ENCODE results near the gene SPATA13.

The SPATA13 gene

DNA sequence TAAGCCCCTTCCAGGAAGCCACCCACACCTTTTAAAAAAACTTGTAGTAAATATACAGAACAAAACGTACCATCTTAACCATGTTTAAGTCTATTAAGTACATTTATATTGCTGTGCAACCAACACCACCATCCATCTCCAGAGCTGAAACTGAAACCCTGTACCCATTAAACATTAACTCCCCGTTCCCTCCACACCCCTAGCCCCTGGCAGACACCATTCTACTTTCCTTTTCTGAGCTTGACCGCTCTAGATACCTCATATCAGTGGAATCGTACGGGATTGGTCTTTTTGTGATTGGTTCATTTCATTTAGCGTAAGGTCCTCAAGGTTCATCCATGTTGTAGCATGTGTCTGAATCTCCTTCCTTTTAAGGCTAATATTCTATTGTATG is 13.0 kb upstream of the SPATA13 start:
- DNase-seq (ENCODE audit: insufficient read length, low spot score) (no peak), FAIRE-seq (no peak)

DNA sequence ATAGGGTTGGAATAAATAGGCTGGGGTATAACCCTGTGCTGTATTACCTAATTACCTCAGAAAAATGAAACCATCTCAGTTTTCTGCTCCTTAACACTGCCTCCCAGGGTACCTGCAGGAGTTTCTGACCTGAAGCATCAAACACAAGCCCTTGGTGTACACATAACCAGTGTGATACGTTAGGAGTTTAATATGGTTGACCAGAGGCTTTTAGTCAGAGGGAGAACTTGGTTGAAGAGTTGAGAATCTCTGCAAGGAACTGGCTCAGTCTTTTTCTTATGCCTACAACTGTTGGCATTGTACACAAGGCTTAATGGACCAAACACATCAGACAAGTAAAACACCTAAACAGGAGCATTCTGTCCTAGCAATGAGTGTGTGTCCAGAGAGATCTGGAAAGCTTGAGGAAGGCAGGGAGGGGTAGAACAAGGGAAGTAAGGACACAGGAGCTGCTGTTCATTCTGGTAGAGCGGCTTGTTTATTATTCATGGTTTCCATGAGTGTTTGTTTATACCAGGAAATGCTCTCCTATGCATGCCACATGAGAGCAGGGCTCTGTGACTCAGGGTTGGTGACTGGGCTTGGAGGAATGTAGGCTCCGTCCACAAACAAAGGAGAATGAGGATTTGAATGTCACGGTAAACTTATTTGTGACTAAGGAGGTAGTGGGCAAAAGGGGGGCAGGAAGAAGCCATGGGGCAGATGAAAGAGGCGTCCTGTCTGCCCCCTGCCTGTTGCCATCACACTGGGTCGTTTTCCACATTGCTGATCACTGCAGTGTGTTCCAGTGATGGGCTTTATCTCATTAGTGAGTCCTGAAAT is 11.9 kb upstream of the SPATA13 start:
- no peak for TF ChIP-seq POLR2A (IDR thresholded peaks at IDR 0.05; ENCODE audit: low read depth, low read length)
- peak; percentile 58 for DNase-seq (ENCODE audit: insufficient read length, low spot score)
- FAIRE-seq, result peak; percentile 11

More for the DNA sequence above, 13.0 kb upstream of the SPATA13 start:
- TF ChIP-seq POLR2A (IDR thresholded peaks at IDR 0.05; ENCODE audit: low read depth, low read length), result no peak

DNA sequence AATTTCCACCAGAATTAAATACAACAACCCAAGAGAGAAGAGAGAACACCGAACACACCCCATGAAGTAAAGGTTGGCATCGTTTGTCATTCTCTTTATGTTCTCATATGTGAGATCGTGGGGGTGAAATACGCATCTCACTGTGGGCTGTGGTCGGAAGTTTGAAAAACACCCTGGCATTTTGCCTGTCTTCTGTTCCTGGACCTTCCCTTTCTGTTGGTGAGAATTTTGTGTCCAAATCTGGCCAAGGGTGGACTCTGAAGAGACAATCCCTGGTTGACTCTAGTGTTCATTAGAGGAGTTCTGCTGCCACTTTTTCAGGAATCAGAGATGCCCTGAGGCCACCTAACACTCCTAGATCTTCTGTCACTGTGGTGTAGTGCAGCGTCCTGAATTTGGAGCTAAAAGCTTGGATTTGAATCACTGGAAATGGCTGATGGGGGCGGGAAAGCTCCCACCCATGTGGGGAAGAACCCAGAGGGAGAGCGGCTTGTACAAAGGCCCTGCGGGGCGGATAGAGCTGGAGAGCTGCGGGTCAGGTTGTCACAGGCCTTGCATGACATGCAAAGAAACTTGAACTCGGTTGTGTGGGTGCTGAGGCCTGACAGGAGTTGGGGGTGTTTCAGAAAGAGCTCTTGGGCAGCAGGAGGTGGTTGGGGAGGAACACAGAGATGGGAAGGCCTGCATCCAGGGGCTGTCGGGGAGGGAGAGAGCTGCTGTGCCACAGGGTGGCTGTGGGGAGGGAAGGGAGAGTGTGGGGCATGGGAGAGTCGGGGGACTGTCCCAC is 11.1 kb upstream of the SPATA13 start:
- FAIRE-seq, result no peak
- TF ChIP-seq POLR2A (IDR thresholded peaks at IDR 0.05; ENCODE audit: low read depth, low read length), result no peak
- no peak for DNase-seq (ENCODE audit: insufficient read length, low spot score)

DNA sequence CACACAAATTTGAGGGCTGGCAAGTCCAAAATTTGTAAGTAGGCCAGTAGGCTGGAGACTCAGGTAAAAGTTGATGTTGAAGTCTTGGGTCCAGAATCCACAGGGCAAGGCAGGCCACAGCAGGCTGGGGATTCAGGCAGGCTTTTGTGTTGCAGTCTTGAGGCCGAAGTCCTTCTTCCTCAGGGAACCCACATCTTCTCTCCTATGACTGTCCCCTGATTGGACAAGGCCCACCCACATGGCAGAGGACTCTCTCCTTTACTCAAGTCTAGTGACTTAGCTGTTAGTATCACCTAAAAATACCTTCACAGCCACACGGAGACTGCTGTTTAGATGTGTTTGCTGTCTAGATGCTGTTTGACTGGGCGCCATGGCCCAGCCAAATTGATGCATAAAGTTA is 9.9 kb upstream of the SPATA13 start:
- FAIRE-seq (no peak), DNase-seq (ENCODE audit: insufficient read length, low spot score) (no peak)
- TF ChIP-seq POLR2A (IDR thresholded peaks at IDR 0.05; ENCODE audit: low read depth, low read length), result no peak

DNA sequence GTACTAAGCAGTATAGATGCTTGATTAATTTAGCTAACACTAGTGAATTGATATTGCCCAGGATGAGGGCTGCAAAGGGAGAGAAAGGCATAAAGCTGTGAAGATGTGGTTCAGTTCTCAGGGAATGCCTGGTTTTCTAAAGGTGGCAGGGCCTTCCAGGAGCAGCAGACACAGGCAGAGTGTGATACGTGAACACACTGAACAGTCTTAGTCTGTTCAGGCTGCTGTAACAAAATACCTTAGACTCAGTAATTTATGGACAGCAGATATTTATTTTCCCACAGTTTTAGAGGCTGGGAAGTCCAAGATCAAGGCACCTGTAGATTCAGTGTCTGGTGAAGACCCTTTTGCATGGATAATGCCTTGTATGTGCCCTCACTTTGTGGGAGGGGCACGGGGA is 8.7 kb upstream of the SPATA13 start:
- no peak for TF ChIP-seq POLR2A (IDR thresholded peaks at IDR 0.05; ENCODE audit: low read depth, low read length)
- DNase-seq (ENCODE audit: insufficient read length, low spot score) (no peak), FAIRE-seq (no peak)

DNA sequence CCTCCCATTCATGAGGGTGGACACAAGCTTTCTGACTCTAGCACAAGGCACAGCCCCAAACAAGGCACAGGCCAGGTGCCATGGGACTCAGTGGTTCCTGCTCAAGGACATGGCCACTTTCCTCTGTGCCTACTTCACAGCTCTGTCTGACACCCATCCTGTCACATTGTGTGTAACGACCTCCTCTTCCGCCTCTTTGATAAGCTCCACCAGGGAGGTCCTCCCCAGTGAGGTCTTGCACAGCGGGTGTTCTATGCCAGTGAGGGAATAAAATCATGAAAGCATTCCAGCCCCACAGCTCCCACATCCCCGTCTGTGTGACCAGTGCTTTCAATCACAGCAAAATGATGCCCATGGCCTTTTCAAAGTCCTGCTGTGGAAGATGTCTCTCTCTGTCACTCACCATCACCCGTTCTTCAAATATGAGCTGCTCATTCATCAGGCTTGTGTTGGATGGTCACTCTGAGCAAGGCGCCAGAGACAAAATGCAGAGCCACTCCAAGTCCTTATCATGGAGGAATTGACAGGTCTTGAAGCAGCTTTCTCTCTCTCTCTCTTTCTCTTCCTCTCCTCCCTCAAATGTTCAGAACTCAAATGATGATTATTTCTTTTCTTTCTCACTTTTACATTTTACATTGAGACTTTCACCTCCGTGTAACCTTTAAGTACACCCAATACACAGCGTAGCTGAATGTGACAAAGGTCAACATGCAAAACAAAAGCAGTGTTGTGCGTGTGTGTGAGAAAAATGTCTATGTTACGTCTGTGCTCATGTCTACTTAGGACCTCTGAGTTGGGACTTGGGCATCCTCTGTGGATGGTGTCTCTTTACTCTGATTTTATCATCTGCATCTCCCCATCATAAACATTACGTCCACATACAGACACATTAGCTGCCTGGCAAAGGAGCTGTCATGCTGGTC is 8.0 kb upstream of the SPATA13 start:
- no peak for TF ChIP-seq POLR2A (IDR thresholded peaks at IDR 0.05; ENCODE audit: low read depth, low read length)
- FAIRE-seq (no peak), DNase-seq (ENCODE audit: insufficient read length, low spot score) (no peak)

DNA sequence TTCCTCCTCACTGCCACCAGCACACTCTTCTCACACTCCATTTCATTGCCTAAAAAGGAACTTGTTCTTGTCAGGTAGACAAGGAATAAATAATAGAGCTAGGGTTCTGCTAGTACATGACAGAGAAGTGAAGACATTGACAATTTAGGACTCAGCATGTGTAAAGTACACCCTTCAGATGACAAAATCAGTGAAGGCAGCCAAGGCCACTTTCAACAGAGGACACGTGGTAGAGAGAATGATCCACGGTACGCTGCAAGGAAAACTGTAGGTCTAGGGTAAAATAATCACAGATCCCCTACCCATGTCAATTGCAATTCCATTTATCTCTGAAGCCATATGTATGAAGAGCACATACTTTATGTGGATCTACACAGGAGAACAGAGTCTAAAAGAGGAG is 7.2 kb upstream of the SPATA13 start:
- TF ChIP-seq POLR2A (IDR thresholded peaks at IDR 0.05; ENCODE audit: low read depth, low read length), result no peak
- DNase-seq (ENCODE audit: insufficient read length, low spot score) (no peak), FAIRE-seq (no peak)

DNA sequence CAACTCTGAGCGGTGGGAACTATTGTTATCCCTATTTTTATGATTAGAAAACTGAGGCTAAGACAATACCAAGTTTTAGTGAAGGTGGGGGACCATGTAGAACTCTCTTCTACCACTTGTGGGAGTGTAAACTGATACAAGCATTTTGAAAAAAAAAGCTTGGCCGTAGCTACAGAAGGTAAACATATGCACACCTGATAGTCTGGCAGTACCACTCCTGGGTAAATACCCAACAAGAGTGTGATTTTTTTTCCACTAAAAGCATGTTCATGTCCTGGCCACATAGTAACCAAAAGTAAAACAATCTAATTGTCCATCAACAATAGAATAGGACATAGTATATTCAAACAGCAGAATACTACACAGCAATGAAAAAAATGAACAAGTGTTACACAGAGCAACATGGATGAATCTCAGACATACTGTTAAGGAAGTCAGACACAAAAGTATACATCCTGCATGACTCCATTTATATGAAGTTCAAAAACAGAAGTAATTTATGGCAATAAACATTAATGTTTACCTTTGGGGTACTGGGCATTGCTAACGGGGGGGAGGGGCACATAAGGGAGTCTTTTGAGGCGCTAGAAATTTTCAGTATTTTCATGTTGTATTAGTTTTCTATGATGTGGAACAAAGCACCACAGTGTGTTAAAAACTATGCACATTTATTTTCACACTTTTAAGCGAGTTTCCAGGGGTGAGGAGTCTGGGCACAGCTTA is 6.4 kb upstream of the SPATA13 start:
- no peak for TF ChIP-seq POLR2A (IDR thresholded peaks at IDR 0.05; ENCODE audit: low read depth, low read length)
- no peak for FAIRE-seq
- no peak for DNase-seq (ENCODE audit: insufficient read length, low spot score)

DNA sequence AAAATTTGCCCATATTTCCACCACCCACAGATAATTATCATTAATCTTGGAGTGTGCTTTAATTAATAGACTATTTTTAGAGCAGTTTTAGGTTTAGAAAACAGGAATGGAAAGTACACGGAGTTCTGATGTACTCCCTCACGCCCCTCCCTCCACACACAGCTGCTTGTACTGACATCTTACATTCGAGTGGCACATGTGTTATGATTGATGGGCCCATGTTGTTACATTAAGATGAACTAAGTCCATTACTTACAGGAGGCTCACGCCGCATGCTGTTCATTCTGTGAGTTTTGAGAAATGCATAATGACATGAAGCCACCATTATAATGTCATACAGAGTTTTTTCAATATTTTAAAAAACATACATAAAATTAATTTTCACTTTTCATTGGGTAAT is 1.2 kb upstream of the SPATA13 start:
- no peak for TF ChIP-seq POLR2A (IDR thresholded peaks at IDR 0.05; ENCODE audit: low read depth, low read length)
- DNase-seq (ENCODE audit: insufficient read length, low spot score) (no peak), FAIRE-seq (no peak)

DNA sequence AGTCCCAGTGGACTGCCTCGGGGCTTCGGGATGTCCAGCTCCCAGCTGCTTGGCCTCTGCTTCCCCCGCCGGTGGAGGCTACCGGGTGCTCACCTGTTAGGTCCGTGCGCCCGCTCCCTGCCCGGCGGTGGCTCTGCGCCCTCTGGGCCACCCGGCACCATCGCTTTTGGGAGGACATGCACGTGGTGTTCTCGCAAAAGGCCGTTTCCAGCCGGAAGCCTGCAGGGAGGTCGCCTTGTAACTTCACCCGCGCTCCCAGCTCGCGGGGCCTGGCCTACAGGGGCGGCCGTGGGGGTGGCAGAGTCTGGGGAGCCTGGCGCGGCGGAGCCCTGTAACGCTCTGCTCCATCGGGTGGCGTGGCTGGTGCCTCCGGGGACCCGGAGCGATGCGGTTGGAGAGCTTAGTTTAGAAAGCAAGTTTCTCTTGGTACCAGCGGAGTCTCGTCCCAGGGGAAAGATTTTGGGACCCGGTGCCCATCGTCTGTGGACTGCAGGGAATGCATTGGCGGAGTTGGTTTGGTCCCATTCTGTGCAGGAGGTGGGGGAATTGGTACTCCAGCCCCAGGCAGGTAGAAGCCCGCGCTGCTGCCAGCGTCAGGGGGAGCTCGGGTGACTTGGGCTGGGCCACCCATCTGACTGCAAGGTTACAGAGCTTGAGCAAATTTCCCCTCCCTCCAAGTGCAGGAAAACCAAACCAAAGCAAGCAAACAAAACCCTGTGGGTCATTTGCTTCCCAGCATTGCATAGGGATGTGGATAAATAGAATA is 673 bp downstream of the SPATA13 start:
- no peak for TF ChIP-seq POLR2A (IDR thresholded peaks at IDR 0.05; ENCODE audit: low read depth, low read length)
- FAIRE-seq (no peak), DNase-seq (ENCODE audit: insufficient read length, low spot score) (no peak)

DNA sequence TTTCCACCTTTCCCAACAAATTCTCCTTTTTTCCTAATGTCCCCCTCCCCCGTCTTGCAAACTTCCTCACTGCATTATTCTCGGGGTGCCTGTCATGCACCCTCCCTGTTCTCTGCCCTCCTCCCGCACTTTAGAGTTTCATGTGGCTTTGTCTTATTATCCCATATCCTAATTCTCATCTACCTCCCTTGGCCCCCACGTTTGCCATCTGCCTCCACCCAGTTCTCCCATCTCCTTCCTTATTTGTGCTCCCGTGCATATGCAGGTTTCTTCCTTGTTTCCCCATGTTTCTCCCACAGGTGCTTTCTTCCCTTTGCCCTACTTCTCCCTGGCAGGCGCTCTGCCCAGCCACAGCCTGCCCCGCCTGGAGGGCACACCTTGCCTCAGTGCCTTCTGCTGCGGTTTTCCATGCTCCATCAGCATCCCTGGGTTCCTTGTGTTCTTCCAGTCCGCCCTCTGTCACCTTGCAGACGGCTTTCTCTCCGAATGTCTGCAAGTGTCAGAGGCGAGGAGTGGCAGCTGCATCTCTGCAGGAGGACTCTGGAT is 1.5 kb downstream of the SPATA13 start:
- DNase-seq (ENCODE audit: insufficient read length, low spot score), result no peak
- no peak for TF ChIP-seq POLR2A (IDR thresholded peaks at IDR 0.05; ENCODE audit: low read depth, low read length)
- FAIRE-seq, result no peak

DNA sequence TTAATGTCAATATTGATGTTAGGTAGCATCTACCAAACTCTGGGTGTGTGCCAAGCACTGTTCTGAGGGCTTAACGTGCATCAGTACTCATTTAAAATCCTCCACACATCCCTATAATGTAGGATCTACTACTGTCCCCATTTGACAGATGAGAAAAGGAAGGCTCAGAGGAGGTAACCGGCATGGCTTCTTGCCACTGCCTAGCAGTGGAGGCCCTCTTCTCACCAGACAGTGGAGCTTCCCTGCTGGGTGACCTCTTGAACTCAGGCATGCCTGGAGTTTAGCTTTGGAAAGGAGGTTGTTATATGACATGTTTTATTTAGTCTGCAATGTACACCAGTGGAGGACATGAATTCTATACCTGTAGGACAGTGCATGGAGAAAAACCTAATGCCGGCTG is 2.1 kb downstream of the SPATA13 start:
- FAIRE-seq (no peak), DNase-seq (ENCODE audit: insufficient read length, low spot score) (no peak)
- TF ChIP-seq POLR2A (IDR thresholded peaks at IDR 0.05; ENCODE audit: low read depth, low read length), result no peak
